GM19452 (cell line): ENCODE data around the gene ELOVL6.
"Not testable (repeated sequence)": the region's sequence is repeated elsewhere in the genome, so short reads cannot be mapped to it uniquely, and the experiment has no call there.

ENCODE experiments used
- ATAC-seq: cut with Tn5 transposase; IDR thresholded peaks from one replicate; pipeline ENCODE4 v1.9.1; 2021; ENCODE audit not compliant: unreplicated experiment

ELOVL6 gene, protein sequence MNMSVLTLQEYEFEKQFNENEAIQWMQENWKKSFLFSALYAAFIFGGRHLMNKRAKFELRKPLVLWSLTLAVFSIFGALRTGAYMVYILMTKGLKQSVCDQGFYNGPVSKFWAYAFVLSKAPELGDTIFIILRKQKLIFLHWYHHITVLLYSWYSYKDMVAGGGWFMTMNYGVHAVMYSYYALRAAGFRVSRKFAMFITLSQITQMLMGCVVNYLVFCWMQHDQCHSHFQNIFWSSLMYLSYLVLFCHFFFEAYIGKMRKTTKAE

GRCh38 chr4:110198435-110199416 lies at the start of gene ELOVL6:
TSS of gene ELOVL6 (minus strand) at chr4:110198615. CDS start at chr4:110198335, 280 bp downstream.
- peak; percentile 14 for ATAC-seq

GRCh38 chr4:110248100-110248499 lies 49.7 kb upstream of the ELOVL6 start:
- no peak for ATAC-seq

GRCh38 chr4:110247591-110247990 lies 49.2 kb upstream of the ELOVL6 start:
- no peak for ATAC-seq

- no peak for ATAC-seq
These were observed 47.2 kb upstream of the ELOVL6 start for GRCh38 chr4:110245577-110245976.

DNA sequence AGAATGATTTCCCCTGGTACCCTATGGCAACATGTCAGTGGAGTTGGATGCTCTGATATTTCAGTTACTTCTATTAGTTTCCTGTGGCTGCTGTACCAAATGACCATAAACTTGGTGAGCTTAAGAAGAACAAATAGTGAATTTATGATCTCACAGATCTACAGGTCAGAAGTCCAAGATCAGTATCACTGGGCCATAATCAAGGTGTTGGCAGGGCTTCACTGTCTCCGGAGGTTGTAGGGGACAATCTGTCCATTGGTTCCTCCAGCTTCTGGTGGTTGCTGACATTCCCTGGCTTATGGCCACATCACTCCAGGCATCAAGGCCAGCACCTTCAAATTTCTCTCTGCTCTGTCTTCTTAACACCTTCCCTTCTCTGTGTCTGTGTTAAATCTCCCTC lies 37.9 kb upstream of the ELOVL6 start:
- no peak for ATAC-seq

- ATAC-seq, result not testable (repeated sequence)
These were observed 35.2 kb upstream of the ELOVL6 start for GRCh38 chr4:110233581-110233980.

DNA sequence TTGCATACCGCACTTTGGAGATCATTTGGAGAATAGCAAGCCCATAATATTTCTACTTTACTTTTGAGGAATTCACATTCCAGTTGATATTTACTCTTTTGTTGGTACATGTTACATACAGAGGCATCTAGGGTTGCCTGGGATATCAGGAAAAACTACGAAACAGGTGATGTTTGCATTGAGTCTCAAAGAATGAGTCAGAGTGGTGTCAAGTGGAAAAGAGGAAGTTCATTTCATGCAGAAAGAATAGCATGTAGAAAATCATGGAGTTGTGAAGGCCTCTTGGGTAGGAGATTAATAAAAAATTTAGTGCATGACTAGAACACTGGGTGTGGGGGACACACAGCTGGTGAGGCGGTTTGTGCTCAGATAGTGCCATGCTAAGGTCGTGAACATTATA lies 33.5 kb upstream of the ELOVL6 start:
- no peak for ATAC-seq

- ATAC-seq, result no peak
These were observed 30.9 kb upstream of the ELOVL6 start for GRCh38 chr4:110229266-110229665.

DNA sequence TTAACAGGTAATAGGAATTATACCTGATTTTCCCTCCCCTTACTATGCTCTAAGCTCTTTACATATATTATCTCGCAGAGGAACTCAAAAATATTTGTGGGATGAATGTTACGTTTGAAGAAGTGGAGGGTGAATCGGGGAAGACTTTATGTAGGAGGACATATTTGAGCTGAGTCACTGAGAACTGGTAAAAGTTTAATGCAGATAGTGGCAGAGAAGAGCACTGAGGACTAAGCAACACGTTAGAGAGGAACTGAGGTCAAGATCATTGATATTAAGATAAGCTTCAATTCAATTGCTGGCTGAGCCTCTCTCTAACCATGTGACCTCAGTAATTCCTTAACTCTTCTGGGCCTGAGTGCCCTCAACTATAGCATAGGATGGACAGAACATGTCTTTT lies 26.4 kb upstream of the ELOVL6 start:
- ATAC-seq, result no peak

- ATAC-seq, result no peak
These were observed 25.7 kb upstream of the ELOVL6 start for GRCh38 chr4:110224142-110224541.

DNA sequence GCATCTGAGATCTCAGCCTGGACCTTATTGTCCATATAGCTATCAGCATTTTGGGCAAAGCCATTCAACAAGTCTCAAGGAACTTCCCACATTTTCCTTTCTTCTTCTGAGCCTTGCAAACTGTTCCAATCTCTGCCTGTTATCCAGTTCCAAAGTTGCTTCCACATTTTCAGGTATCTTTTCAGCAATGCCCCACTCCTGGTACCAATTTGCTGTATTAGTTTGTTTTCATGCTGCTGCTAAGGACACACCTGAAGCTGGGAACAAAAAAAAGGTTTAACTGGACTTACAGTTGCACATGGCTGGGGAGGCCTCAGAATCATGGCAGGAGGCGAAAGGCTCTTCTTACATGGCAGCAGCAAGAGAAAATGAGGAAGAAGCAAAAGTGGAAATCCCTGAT lies 20.5 kb upstream of the ELOVL6 start:
- not testable (repeated sequence) for ATAC-seq

DNA sequence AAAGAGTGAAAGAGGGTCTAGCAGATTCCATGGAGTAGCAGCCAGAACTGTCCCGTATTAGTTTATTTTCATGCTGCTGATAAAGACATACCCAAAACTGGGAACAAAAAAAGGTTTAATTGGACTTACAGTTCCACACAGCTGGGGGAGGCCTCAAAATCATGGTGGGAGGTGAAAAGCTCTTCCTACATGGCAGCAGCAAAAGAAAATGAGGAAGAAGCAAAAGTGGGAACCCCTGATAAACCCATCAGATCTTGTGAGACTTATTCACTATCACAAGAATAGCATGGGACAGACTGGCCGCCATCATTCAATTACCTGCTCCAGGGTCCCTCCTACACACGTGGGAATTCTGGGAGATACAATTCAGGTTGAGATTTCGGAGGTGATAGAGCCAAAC lies 18.8 kb upstream of the ELOVL6 start:
- not testable (repeated sequence) for ATAC-seq

GRCh38 chr4:110216129-110216528 lies 17.7 kb upstream of the ELOVL6 start:
- ATAC-seq, result no peak

DNA sequence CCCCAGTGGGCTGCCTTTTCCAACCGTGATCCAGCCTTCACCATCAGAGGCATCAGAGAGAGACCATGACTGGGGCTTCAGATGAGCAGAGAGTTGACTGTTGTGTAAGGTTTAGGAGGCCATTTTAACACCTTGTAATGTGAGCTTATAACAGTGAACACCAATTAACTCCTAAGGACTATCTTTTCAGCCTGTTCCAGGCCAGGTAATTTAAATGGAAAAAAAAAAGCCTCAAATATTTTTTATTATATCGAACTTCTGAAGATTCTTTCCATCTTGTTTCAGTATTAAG lies 13.3 kb upstream of the ELOVL6 start:
- no peak for ATAC-seq

- peak; percentile 78 for ATAC-seq
These were observed 12.8 kb upstream of the ELOVL6 start for GRCh38 chr4:110211007-110211769.

GRCh38 chr4:110208419-110208818 lies 10.0 kb upstream of the ELOVL6 start:
- ATAC-seq, result no peak

GRCh38 chr4:110207233-110207632 lies 8.8 kb upstream of the ELOVL6 start:
- no peak for ATAC-seq

DNA sequence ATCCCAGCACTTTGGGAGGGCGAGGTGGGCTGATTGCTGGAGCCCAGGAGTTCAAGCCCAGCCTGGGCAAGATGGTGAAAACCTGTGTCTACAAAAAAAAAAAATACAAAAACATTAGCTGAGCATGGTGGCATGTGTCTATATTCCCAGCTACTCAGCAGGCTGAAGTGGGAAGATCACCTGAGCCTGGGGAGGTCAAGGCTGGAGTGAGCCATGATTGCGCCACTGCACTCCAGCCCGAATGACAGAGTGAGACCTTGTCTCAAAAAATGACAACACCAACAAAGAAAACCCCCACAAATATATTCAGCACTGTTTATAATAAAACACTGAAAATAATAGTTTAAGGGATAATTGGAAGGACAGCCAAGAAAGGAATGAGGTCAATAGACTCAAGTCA lies 3.6 kb upstream of the ELOVL6 start:
- ATAC-seq, result no peak

DNA sequence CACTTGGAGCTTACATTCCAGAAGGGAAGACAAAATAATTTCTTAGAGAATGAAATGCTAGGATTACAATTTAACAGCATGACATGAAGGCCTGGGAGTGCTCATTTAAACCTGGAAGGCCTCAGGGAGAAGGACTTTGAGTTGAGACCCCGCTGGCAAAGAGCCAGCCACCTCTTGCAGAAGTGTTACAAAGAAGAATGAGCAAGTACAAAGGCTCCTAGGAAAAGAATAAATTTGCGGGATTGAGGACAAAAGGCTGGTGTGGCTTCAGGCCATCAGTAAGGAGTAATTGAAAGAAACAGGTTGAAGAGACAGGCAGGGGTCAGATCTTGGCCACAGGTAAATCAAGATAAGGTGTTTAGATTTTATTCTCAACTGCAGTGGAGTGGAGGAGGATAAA lies 3.1 kb upstream of the ELOVL6 start:
- ATAC-seq, result no peak

GRCh38 chr4:110200689-110201088 lies 2.3 kb upstream of the ELOVL6 start:
- no peak for ATAC-seq

- no peak for ATAC-seq
These were observed 373 bp downstream of the ELOVL6 start for GRCh38 chr4:110198049-110198434.
